Endodermal cell (in vitro differentiated cells): ENCODE data around the gene FMNL3. TPM values are rescaled to one million over a fixed set of nuclear protein-coding genes. Genes with fewer than 3 reads are reported as not detected.

ENCODE experiments used
- DNase-seq: peaks from one replicate; pipeline ENCODE4 v3.0.0-alpha.2; 2017
- H3K27ac ChIP-seq: 2 replicates; pipeline ENCODE4 v1.5.1; 2013; ENCODE audit warnings: mild to moderate bottlenecking, low read depth, low read length, moderate library complexity
- H3K27me3 ChIP-seq: 2 replicates; pipeline ENCODE4 v1.6.1; 2013; ENCODE audit warnings: mild to moderate bottlenecking, low read length, moderate library complexity; ENCODE audit not compliant: insufficient read depth, control insufficient read depth, poor library complexity, severe bottlenecking
- H3K36me3 ChIP-seq: 2 replicates; pipeline ENCODE4 v1.7.0; 2013; ENCODE audit warnings: mild to moderate bottlenecking, low read length, moderate library complexity; ENCODE audit not compliant: control insufficient read depth, insufficient read depth
- H3K4me1 ChIP-seq: one replicate; pipeline ENCODE4 v1.7.0; 2013; ENCODE audit warnings: low read length; ENCODE audit not compliant: control insufficient read depth, insufficient read depth
- H3K4me3 ChIP-seq: 2 replicates; pipeline ENCODE4 v1.5.1; 2013; ENCODE audit warnings: mild to moderate bottlenecking, low read length, moderate library complexity
- H3K9ac ChIP-seq: 2 replicates; pipeline ENCODE4 v1.6.1; 2013; ENCODE audit warnings: mild to moderate bottlenecking, low read length, moderate library complexity; ENCODE audit not compliant: poor library complexity, severe bottlenecking; ENCODE audit errors: extremely low read depth
- H3K9me3 ChIP-seq: 2 replicates; pipeline ENCODE4 v1.6.1; 2013; ENCODE audit warnings: mild to moderate bottlenecking, low read length, moderate library complexity; ENCODE audit not compliant: control insufficient read depth
- H3K27ac Mint-ChIP-seq: 2 replicates; pipeline ENCODE4 v1.8.0; 2020; ENCODE audit warnings: mixed read lengths
- H3K27me3 Mint-ChIP-seq: 2 replicates; pipeline ENCODE4 v1.8.0; 2021; ENCODE audit warnings: mild to moderate bottlenecking, mixed read lengths; ENCODE audit not compliant: insufficient read depth
- H3K36me3 Mint-ChIP-seq: 2 replicates; pipeline ENCODE4 v1.8.0; 2020; ENCODE audit warnings: low read depth, mixed read lengths
- H3K4me1 Mint-ChIP-seq: 2 replicates; pipeline ENCODE4 v1.8.0; 2020; ENCODE audit warnings: mixed read lengths
- H3K4me3 Mint-ChIP-seq: 2 replicates; pipeline ENCODE4 v1.8.0; 2020; ENCODE audit warnings: mild to moderate bottlenecking, moderate library complexity, mixed read lengths
- H3K9me3 Mint-ChIP-seq: 2 replicates; pipeline ENCODE4 v1.8.0; 2020; ENCODE audit warnings: mild to moderate bottlenecking, mixed read lengths
- CTCF ChIP-seq: fragments of 200-600 bp; sonication (generic); conservative IDR thresholded peaks from 2 replicates; pipeline ENCODE4 v1.5.0; 2021; ENCODE audit warnings: antibody characterized with exemption, mild to moderate bottlenecking
- WGBS, 2 experiments: methylation state at CpG; one replicate each; pipeline versions ENCODE4 v1.1.5 to v1.1.7; 2013; ENCODE audit warnings: missing lambda C conversion rate in 2 of 2, mixed read lengths in 1 of 2; ENCODE audit not compliant: insufficient coverage in 1 of 2, insufficient read length in 1 of 2; 5-methylcytosine and 5-hydroxymethylcytosine counted together
- total RNA-seq, 2 donors: library from RNA; stranded (reverse); fragmentation: NEBNext Ultra II Directional in 1 of 2; extraction: Animal tissue kit (Norgen Biotek cat#: 25700) in 1 of 2; gene quantifications; 2 replicates in 1 of 2; 3 replicates in 1 of 2; pipeline ENCODE4 v1.2.1, GENCODE V29; 2021

Gene FMNL3
- total RNA-seq, 2 donors from 2014 or later, result 22.4 to 23.5 TPM

DNA sequence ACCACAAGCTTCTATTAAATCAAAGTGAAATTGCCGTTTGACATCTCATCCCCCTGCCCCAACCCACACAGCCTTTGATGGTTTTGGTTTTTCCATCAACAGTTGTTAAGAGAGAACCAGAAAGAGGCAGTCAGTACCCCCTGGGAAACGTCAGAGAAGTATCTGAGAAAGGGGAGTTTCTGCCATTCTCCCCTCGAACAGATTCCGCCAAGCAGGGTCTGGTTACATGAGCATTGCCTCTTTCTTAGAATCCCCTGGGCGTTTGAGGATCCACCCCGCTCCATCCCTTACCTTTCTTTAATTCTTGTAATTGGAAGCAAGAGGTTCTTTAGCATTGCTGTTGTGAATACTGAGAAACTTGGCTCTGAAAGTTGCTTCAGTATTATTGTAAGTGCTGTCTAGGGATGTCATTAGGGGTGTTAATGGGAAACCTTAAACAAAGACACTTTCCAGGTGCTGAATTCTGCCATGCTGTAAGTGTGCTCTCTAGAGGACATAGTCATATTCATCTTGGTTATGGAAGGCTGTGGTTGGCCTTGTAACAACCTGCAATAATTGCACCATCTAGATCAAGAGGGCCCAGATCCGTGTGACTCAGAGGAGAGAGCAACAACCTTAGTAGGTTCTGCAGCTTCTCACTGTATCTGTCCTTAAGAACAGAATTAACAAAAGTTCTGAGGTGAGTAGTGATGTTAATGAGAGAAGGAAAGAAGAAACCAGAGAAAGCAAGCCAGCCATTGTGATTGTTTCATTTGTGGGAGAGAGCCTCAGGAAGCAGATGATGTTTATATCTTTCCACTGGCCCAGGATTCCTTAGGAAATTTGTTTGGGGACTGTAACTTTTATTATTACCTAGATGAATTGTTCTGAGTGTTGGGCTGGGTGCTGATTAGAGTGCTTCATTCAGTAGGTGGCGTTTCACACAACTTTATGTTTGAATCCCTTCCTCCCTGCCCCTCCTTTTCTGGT is 43.1 kb upstream of the FMNL3 start:
- H3K9me3 ChIP-seq, result no peaks in the 10 kb centered on the region
- Mint-ChIP-seq H3K9me3 (no peaks in the 10 kb centered on the region), H3K27ac (peak overlapping the region; percentile 7), H3K4me1 (peaks cover 40% of the 10 kb centered on the region), H3K4me3 (no peak overlapping the region), H3K27me3 (no peaks in the 10 kb centered on the region), H3K36me3 (peaks cover 36% of the 10 kb centered on the region)
- no peak for TF ChIP-seq CTCF
- no peak overlapping the region for H3K4me3 ChIP-seq
- H3K4me1 ChIP-seq, result peaks cover 10% of the 10 kb centered on the region
- H3K9ac ChIP-seq, result no peak overlapping the region
- WGBS, 2 experiments, result 64 to 88% methylated on average over 1 to 8 of the region's 8 CpGs
- no peak overlapping the region for H3K27ac ChIP-seq
- no peaks in the 10 kb centered on the region for H3K27me3 ChIP-seq
- DNase-seq, result no peak
- H3K36me3 ChIP-seq, result peaks cover 61% of the 10 kb centered on the region

DNA sequence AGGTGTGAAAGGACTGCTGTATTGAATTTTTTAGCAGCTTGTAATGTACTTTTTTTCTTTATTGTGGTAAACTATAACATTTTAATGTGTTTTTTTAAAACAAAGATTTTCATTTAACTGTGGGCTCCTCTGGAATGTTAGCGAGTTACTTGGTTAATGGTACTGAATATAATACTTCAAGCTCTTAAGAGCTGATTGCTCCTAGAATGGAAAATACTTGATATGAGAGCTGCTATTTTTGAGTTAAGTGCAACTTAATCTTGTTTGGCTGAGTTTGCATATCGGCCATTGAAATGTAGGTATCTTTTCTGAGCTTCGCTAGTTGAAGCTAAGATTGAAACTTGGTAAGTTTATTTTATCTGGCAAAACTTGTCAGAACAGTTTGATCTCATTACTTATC is 41.6 kb upstream of the FMNL3 start:
- H3K4me3 ChIP-seq, result peak overlapping the region; percentile 61
- DNase-seq, result no peak
- Mint-ChIP-seq H3K27me3 (no peaks in the 10 kb centered on the region), H3K36me3 (peaks cover 34% of the 10 kb centered on the region), H3K27ac (no peak overlapping the region), H3K4me3 (no peak overlapping the region), H3K4me1 (peaks cover 50% of the 10 kb centered on the region), H3K9me3 (no peaks in the 10 kb centered on the region)
- no peaks in the 10 kb centered on the region for H3K9me3 ChIP-seq
- H3K27me3 ChIP-seq, result no peaks in the 10 kb centered on the region
- H3K27ac ChIP-seq, result no peak overlapping the region
- TF ChIP-seq CTCF, result no peak
- peaks cover 14% of the 10 kb centered on the region for H3K4me1 ChIP-seq
- peaks cover 59% of the 10 kb centered on the region for H3K36me3 ChIP-seq
- H3K9ac ChIP-seq, result no peak overlapping the region
- 93 to 100% methylated on average over 2 to 3 of the region's 3 CpGs for whole genome bisulfite sequencing, 2 experiments

- H3K4me1 Mint-ChIP-seq, result peaks cover 54% of the 10 kb centered on the region
- H3K36me3 ChIP-seq, result peaks cover 59% of the 10 kb centered on the region
- H3K27ac ChIP-seq, result no peak overlapping the region
- peaks cover 29% of the 10 kb centered on the region for H3K36me3 Mint-ChIP-seq
- peaks cover 14% of the 10 kb centered on the region for H3K4me1 ChIP-seq
- no peaks in the 10 kb centered on the region for H3K9me3 Mint-ChIP-seq
- H3K4me3 Mint-ChIP-seq, result no peak overlapping the region
- TF ChIP-seq CTCF, result no peak
- H3K4me3 ChIP-seq, result peak overlapping the region; percentile 61
- H3K9ac ChIP-seq, result no peak overlapping the region
- H3K27ac Mint-ChIP-seq, result no peak overlapping the region
- no peaks in the 10 kb centered on the region for H3K9me3 ChIP-seq
- no peaks in the 10 kb centered on the region for H3K27me3 Mint-ChIP-seq
- WGBS, 2 experiments, result no CpG with 5 or more reads among the region's 1 CpG
- H3K27me3 ChIP-seq, result no peaks in the 10 kb centered on the region
- no peak for DNase-seq
These were observed 41.1 kb upstream of the FMNL3 start for GRCh38 chr12:49748306-49748705.
